ENCODE data around the gene PCDH15.

The PCDH15 gene

GRCh38 chr10:54800741-54801421 lies at the start of gene PCDH15:
TSS of gene PCDH15 (minus strand) at chr10:54801231. CDS start at chr10:54664262, 136,969 bp downstream.
- DNase-seq, result no peak

DNA sequence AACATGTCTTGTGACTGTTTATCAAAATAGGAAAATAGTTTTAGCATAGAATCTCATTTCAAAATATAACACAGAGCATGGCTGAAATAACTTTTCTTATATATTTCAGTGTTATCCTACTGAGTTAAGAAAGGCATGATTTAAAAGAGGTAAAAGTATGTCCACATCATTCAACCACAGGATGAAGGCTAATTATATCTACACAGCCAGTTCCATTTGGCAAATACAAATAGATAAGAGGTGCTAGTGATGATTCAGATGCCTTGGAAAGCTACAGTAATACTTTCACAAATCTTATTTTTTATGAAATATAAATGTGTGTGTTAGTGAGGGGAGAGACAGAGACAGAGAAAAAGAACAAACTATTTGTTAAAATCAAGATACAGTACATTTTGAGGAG lies 42.9 kb upstream of the PCDH15 start:
- no peak for DNase-seq

DNA sequence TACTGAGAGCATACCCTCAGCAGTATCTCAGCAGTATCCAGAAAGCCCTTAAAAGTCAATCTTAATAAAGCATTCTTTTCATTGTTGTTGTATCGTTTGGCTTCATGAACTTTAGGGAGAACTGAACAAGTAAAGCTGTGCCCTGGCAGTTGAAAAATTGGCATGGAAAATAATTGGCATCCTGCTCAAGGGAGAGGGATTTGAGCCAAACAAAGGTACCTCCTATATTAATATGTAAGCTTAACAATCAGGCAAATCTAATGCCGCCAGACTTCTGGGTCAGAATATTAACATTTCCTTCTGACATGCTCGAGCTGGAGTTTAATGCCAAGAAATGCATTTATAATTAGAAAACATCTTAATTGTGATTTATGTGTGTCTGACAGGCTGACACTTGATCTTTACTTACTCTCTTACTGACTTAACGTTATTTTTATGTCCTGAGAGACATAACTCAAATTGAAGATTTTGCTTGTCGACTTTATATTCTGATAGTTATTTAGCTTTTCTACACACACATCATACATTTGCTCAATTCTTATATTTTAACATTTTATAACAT lies 42.1 kb upstream of the PCDH15 start:
- no peak for DNase-seq

DNA sequence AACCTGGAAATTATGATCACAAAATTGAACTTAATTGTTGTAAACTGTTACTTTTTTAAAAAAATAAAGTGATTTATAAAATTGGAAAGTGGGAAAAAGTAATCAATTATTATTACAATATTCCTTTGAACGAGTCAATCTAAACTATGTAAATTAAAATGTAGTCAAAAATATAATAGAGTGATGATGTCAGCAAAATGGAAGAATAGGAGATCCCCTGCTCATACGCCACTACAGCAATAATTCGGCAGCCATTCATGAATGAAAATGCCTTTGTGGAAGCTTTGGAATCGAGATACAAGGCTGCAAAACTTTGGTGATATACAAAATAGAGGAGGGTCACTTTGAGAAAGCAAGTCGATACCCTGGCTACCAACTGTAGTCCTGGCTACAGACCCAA lies 36.4 kb upstream of the PCDH15 start:
- no peak for DNase-seq

DNA sequence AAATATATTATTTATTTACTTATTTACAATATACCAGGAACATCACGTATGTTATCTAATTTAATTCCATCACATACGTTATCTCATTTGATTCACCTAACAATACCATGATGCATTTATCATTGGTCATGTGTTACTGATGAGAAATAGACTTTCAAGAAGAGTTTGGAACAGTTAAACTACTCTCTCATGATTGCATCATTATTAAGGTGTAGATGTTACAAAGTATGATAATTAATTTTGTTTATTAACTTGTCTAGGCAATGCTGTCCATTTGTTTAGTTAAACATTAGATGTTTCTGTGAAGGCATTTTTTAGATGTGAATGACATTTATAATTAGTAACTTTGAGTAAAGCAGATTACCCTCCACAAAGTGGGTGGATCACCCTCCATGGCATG lies 32.0 kb upstream of the PCDH15 start:
- DNase-seq, result no peak

- DNase-seq, result no peak
Measured at GRCh38 chr10:54826994-54827560, 26.0 kb upstream of the PCDH15 start.

- DNase-seq, result no peak
Measured at GRCh38 chr10:54815583-54815982, 14.6 kb upstream of the PCDH15 start.

- no peak for DNase-seq
Measured at GRCh38 chr10:54808186-54808935, 7.3 kb upstream of the PCDH15 start.

DNA sequence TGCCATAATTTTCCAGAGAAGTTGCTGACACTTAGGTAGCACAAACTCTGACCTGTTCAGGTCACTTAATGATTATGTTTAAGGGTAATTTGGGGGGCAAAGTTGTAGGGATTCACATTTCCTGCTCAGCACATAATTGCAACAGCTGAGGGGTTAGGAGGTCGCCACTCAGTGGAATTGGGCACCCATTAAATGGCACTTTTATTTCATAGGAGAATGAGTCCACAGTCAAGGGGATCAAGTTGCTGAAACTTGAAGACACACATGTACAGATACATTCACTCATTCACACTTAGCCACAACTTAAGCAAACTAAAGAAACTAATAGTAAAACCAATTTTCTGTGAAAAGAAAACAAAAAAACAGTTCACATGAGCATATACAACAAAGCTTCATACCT lies 1.5 kb downstream of the PCDH15 start:
- no peak for DNase-seq

DNA sequence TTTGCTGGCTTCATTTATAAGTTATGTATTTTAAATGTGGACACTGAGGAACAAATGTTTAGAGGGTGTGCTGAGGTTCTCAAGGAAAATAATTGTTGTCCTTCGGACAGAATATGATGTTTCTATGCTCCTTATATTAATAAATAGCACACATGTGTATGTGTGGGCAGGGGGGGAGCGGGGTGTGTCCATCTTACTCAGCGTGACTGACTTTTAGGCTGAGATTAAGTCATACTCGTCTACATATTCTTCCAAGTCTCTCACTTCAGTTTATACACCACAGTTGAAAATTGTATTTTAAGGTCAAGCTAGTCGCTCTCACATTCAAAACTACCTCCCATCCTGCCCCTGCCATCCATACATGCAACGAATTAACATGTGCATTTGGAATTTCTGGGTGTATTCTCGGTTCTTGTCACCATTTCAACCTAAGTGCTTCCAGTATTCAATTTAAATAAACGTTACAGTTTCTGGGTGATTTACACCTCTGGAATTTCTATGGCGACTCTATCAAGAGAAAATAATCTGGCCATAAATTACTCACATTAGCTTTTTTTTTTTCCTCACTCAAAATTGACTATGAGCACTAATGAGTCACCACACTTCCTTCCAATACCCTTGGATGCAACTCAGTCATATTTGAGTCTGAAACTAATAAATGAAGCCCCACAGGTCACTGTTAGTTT lies 3.3 kb downstream of the PCDH15 start:
- no peak for DNase-seq

GRCh38 chr10:54796881-54797280 lies 4.2 kb downstream of the PCDH15 start:
- no peak for DNase-seq

DNA sequence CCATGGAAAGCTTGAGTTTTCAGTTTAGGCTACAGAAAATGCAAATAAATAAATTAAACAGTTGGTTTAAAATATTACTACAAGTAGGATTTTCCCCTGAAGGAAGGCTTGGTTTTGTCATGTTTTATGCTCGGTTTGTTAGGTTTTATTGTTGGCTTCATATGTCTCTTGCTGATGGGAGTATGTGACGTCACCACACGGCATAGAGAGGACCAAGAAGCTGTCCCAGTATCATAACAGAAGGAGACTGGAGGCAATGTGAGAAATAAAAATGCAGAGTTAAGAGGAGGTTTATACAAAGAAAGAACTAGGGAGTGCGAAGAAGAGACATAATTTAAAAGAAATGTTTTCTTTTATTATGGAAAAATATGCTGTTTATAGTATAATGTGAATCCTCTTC lies 24.4 kb downstream of the PCDH15 start:
- no peak for DNase-seq

DNA sequence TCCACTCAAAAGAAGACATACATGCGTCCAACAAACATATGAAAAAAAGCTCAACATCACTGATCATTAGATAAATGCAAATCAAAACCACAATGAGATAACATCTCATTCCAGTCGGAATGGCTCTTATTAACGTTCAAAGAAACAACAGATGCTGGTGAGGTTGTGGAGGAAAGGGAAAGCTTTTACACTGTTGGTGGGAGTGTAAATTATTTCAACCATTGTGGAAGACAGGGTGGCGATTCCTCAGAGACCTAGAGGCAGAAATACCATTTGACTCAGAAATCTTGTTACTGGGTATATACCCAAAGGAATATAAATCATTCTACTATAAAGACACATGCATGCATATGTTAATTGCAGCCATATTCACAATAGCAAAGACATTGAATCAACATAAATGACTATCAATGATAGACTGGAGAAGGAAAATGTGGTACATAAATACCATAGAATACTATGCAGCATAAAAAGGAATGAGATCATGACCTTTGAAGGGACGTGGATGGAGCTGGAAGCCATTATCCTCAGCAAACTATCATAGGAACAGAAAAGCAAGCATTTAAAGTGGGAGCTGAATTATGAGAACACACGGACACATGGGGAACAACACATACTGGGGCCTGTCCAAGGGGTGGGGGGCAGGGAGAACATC lies 28.4 kb downstream of the PCDH15 start:
- no peak for DNase-seq

- no peak for DNase-seq
Measured at GRCh38 chr10:54769051-54769450, 32.0 kb downstream of the PCDH15 start.

DNA sequence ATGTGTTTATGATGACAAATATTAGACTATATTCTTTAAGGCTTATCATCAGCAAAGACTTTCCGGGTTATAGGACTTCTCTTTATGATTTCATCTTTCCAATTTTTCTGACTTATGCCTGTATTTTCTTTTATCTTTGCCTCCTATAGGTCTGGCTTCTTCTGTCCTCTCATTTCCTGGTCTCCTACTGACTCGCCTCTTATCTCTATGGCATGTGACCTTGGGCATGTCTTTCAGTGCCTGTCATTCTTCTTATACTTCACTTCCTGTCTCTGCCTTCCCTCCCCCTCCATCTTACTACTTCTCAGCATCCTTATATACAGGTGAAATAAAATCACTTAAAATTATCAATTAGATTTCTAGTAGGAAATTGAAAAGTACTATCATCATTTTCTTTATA lies 42.2 kb downstream of the PCDH15 start:
- no peak for DNase-seq

DNA sequence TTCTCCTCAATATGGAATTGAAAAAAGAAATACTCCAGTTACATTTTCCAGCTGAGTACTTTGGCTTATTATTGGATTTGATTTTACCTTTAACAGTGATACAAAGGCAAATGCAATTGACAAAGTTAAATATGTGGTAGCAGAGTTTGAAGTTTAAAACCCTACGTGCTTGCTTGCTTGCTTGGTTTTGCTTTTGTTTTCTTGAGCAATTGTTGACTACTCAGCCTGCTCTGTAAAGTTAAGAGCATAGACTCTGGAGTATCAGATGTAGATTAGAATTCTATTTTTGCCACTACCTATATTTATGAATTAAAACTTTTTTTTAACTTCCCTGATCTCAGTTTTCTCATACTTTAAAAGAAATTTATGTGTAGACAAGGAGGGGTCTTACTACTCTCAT lies 51.4 kb downstream of the PCDH15 start:
- DNase-seq, result no peak

GRCh38 chr10:54745436-54745835 lies 55.6 kb downstream of the PCDH15 start:
- no peak for DNase-seq

DNA sequence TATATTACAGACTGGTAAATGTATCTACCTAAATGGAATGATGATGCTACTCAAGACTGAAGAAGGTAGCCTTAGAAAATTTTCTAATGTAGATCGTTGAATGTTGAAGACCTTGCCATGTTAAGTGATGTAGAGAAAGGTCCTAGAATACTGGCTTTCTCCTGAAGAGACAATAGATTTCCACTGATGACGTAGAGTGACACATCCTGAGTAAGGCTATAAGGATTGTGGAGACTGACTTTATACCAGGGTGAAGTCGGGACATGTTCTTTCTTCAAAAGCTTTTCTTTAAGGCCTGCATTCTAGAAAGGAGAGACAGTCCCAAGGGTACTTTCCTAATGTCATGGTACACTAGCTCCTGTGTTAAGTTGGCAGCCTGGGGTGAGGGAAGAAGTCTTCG lies 58.6 kb downstream of the PCDH15 start:
- no peak for DNase-seq

GRCh38 chr10:54728511-54728910 lies 72.5 kb downstream of the PCDH15 start:
- no peak for DNase-seq

GRCh38 chr10:54722075-54722474 lies 79.0 kb downstream of the PCDH15 start:
- DNase-seq, result no peak

GRCh38 chr10:54710918-54711317 lies 90.1 kb downstream of the PCDH15 start:
- no peak for DNase-seq

DNA sequence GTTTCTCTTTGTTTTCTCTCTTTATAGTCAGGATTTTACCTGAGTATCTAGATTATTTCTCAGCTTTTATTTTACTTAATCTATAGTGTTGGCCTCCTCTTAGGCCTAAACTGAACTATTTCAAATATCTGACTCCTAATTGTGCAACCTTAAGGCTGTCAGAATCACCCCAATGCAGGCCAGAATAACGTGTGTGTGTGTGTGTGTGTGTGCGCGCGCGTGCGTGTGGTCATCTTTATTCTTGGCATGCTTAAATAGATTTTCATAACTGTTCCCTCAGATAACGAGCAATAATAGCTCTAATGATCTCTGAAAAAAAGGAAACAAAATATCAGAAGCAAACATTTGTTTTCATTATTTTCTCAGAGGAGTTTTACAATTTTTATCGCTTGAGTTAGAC lies 92.4 kb downstream of the PCDH15 start:
- DNase-seq, result no peak

- DNase-seq, result no peak
Measured at GRCh38 chr10:54708021-54708420, 93.0 kb downstream of the PCDH15 start.
